BJ (cell line): Measurements from ENCODE around the gene ZFAND3. TPM values are rescaled to one million over a fixed set of nuclear protein-coding genes. Genes with fewer than 3 reads are reported as not detected.

Experiments used
- CTCF ChIA-PET: fragments of 350-600 bp; formaldehyde crosslinking; extraction: SDS; loops from one replicate; lab custom pipeline; 2021; ENCODE audit warnings: antibody characterized with exemption, inconsistent platforms; lab: Yijun Ruan, JAX
- POLR2A ChIA-PET: fragments of 300-600 bp; sonication (Branson Sonifier 250); formaldehyde crosslinking; extraction: SDS; loops from one replicate; lab custom pipeline; 2021; ENCODE audit warnings: antibody characterized with exemption; lab: Charles Lee
- DNase-seq: peaks from one replicate; pipeline ENCODE4 v3.0.0-alpha.2; 2011; ENCODE audit warnings: low read depth
- H3K27me3 ChIP-seq: 2 replicates; pipeline ENCODE4 v1.6.0; 2011; ENCODE audit warnings: low read length; ENCODE audit not compliant: control insufficient read depth, insufficient read depth
- H3K36me3 ChIP-seq: 2 replicates; pipeline ENCODE4 v1.5.1; 2011; ENCODE audit warnings: low read length; ENCODE audit not compliant: control insufficient read depth, insufficient read depth
- H3K4me3 ChIP-seq: 2 replicates; pipeline ENCODE4 v1.5.1; 2011; ENCODE audit warnings: low read depth, mild to moderate bottlenecking, control low read depth, low read length
- polyA plus RNA-seq: library from polyadenylated mRNA; depleted of rRNA; stranded (reverse); fragments of >200 nt; gene quantifications from 2 replicates; pipeline ENCODE4 v1.2.3, GENCODE V29; 2011
- TF ChIP-seq, protein P1 (sequence below): IDR thresholded peaks from 2 replicates; pipeline ENCODE4 v1.5.1; 2011; ENCODE audit warnings: low read depth, mild to moderate bottlenecking, control low read depth, inconsistent platforms, low read length, moderate library complexity; ENCODE audit not compliant: insufficient read depth

The ZFAND3 gene
- polyA plus RNA-seq, 1 experiment: 15.5 TPM

DNA sequence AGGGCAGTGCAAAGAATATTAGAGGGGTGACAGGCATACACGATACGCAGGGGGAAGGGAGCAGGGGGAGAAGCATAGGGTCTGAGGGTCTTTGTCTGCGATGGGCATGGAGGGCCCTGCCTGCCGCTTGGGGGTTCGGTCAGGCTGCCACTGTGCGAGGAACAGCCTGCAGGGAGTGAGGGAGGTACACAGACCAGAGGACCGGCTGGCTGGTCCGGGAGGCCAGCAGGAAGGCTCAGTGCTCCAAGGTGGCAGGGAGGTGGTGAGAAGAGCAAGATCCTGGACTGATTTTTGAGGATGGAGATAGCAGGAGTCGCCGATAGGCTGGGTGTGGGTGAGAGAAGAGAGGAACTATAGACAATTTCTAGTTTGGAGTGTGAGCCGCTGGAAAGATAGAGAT lies 338.4 kb downstream of the ZFAND3 start:
- DNase-seq: no peak
- TF ChIP-seq, protein P1, sequence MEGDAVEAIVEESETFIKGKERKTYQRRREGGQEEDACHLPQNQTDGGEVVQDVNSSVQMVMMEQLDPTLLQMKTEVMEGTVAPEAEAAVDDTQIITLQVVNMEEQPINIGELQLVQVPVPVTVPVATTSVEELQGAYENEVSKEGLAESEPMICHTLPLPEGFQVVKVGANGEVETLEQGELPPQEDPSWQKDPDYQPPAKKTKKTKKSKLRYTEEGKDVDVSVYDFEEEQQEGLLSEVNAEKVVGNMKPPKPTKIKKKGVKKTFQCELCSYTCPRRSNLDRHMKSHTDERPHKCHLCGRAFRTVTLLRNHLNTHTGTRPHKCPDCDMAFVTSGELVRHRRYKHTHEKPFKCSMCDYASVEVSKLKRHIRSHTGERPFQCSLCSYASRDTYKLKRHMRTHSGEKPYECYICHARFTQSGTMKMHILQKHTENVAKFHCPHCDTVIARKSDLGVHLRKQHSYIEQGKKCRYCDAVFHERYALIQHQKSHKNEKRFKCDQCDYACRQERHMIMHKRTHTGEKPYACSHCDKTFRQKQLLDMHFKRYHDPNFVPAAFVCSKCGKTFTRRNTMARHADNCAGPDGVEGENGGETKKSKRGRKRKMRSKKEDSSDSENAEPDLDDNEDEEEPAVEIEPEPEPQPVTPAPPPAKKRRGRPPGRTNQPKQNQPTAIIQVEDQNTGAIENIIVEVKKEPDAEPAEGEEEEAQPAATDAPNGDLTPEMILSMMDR: no peak
- POLR2A ChIA-PET: no interaction called here
- CTCF ChIA-PET: no interaction called here
- Histone ChIP-seq H3K27me3 (no peaks in the 10 kb centered on the region), H3K4me3 (no peak overlapping the region), H3K36me3 (peaks cover 7% of the 10 kb centered on the region)

DNA sequence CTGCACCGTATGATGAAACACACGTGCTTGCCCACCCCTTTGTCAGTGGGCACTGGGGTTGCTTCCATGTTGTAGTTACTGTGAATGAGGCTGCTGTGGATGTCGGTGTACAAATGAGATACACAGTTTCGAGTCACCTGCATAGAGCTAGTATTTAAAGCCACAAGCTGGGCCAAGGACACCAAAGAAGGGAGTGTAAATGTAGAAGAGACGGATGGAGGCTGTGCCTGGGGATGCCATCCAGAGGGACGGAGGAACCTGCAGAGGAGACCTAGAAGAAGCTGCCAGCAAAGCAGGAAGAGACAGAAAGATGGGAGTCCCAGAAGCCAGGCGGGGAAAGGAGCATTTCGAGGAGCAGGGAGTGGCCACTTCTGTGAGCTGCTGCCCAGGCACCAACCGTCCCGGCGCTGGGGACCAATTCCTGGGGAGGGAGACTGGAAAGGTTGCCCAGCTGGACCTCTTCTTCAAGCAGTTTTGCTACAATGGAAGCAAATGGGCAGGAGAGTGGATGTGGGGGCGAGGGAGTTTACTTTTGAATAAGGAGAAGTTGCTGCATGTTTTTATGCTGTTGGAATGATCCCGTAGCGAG lies 339.3 kb downstream of the ZFAND3 start:
- TF ChIP-seq, protein P1: no peak
- ChIA-PET POLR2A (no interaction called here), CTCF (no interaction called here)
- Histone ChIP-seq H3K36me3 (peaks cover 3% of the 10 kb centered on the region; the same call in 1 of the 2 replicates), H3K27me3 (no peaks in the 10 kb centered on the region), H3K4me3 (no peak overlapping the region)
- no peak for DNase-seq

- POLR2A ChIA-PET: no interaction called here
- no peaks in the 10 kb centered on the region for H3K27me3 ChIP-seq
- DNase-seq: no peak
- peaks cover 3% of the 10 kb centered on the region; the same call in 1 of the 2 replicates for H3K36me3 ChIP-seq
- CTCF ChIA-PET: no interaction called here
- H3K4me3 ChIP-seq: no peak overlapping the region
- TF ChIP-seq, protein P1: no peak
Measured at GRCh38 chr6:38159596-38159995, 340.1 kb downstream of the ZFAND3 start.

GRCh38 chr6:38160831-38161230 lies 341.3 kb downstream of the ZFAND3 start:
- TF ChIP-seq, protein P1: no peak
- Histone ChIP-seq H3K27me3 (no peaks in the 10 kb centered on the region), H3K4me3 (no peak overlapping the region), H3K36me3 (no peaks in the 10 kb centered on the region)
- POLR2A ChIA-PET: no interaction called here
- CTCF ChIA-PET: no interaction called here
- no peak for DNase-seq

GRCh38 chr6:38161331-38161730 lies 341.8 kb downstream of the ZFAND3 start:
- Histone ChIP-seq H3K36me3 (no peaks in the 10 kb centered on the region), H3K4me3 (no peak overlapping the region), H3K27me3 (no peaks in the 10 kb centered on the region)
- CTCF ChIA-PET: no interaction called here
- TF ChIP-seq, protein P1: no peak
- no peak for DNase-seq
- POLR2A ChIA-PET: no interaction called here
